Endometrial microvascular endothelial cells (primary cell): ENCODE results near the gene IL17RC. TPM values are rescaled to one million over a fixed set of nuclear protein-coding genes. Genes with fewer than 3 reads are reported as not detected.
"Not testable (repeated sequence)": the region's sequence is repeated elsewhere in the genome, so short reads cannot be mapped to it uniquely, and the experiment has no call there.

Experiments used
- in situ Hi-C: cut with HindIII; loops from 2 replicates; pipeline ENCODE4 v1.10.0; 2017; ENCODE audit warnings: low sequenced_read_pairs, low pct_unique_long_range_greater_than_20kb; ENCODE audit errors: inconsistent ontology term
- total RNA-seq: library from RNA; depleted of rRNA; stranded (reverse); fragments of >200 nt; gene quantifications from one replicate; pipeline ENCODE4 v1.2.3, GENCODE V29; 2015; ENCODE audit errors: inconsistent ontology term

The IL17RC gene
- total RNA-seq, 1 donor from 2014 or later: 20.3 TPM

DNA sequence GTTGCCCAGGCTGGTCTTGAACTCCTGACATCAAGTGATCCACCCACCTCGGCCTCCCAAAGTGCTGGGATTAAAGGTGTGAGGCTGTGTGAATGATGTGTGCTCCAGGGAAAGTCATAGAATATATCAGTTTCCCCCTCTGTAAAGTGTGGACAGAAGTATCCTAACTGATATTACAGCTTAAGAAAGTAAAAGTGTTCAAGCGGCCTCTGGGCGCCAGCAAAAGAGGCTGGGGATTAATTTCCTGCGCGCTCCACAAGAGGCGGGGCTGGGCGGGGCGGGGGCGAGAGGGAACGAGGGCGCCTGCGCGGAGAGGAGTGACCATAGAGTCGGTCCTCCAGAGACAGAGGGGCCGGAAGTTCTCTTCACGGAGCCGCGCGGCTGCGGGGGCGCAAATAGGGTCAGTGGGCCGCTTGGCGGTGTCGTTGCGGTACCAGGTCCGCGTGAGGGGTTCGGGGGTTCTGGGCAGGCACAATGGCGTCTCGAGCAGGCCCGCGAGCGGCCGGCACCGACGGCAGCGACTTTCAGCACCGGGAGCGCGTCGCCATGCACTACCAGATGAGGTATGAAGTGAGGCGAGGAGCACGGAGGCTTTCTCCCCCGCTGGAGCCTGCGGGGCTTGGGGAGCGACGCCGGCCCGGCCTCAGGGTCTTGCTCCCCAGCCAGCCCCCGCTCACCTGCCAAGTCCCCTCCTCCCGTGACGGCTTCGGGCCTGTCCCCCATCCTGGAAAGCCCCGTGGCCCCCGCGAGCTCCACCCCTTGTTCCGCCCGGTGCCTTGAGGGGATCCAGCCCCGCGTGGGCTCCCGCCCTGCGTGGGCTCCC, 26.4 kb upstream of the IL17RC start, which contains the start of gene JAGN1:
Gene JAGN1, plus strand, starts transcription at position 362 of the 823 bp plus-strand sequence. Its CDS starts 113 bp downstream, at position 475.
- in situ Hi-C loops: no loop called here

DNA sequence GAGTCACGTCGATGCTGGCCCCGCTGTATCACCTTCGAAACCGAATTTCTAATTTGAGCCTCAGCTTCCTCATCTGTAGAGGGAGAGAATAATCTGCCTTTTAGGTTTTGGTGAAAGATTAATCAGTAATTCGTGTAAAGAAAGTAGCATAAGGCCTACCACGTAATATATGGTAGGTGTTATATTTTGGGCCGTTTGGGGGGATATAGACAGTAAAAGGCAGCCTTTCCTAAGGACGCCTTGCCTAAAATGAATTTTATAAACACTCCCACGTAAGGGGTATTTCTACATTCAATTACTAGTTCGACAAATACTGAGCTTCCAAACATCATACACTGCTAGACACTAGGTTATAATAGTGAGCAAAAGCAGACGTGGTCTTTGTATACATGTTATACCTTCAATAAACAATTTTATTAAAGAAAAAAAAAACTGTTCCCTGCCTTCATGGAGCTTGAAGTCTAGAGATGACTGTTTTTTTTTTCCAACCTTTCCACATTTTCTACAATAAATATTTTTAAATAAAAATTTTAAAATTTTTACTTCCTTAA, 25.8 kb upstream of the IL17RC start:
- in situ Hi-C loops: no loop called here

DNA sequence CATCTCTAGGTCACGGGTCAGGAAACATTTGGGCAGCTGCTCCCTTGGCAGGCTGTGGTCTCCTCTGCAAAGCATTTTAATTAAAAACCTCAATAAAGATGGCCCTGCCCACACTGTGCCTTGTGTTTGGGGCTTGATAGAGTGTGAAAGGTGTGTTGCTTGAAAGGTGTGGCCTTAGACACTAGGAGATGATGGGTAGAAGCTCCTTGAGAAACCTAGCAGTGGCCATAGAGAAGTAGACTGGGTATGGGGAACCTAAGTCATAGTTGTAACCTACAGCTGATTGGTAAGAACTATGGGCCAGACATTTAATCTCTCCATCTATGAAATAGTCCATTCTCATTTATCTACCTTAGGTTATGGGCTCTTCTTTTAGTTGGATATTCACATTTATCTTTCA, 23.2 kb upstream of the IL17RC start:
- in situ Hi-C loops: no loop called here

DNA sequence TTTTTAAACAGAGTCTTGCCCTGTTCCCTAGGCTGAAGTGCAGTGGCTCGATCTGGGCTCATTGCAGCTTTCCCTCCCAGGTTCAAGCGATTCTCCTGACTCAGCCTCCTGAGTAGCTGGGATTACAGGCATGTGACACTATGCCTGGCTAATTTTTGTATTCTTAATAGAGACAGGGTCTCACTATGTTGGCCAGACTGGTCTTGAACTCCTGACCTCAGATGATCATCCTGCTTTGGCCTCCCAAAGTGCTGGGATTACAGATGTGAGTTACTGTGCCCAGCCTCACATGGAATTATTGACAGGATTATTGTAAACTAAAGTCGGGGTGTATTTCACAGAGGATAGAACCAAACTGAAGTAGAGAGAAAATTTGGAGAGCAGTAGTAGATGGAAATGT, 21.2 kb upstream of the IL17RC start:
- in situ Hi-C loops: not testable (repeated sequence)

DNA sequence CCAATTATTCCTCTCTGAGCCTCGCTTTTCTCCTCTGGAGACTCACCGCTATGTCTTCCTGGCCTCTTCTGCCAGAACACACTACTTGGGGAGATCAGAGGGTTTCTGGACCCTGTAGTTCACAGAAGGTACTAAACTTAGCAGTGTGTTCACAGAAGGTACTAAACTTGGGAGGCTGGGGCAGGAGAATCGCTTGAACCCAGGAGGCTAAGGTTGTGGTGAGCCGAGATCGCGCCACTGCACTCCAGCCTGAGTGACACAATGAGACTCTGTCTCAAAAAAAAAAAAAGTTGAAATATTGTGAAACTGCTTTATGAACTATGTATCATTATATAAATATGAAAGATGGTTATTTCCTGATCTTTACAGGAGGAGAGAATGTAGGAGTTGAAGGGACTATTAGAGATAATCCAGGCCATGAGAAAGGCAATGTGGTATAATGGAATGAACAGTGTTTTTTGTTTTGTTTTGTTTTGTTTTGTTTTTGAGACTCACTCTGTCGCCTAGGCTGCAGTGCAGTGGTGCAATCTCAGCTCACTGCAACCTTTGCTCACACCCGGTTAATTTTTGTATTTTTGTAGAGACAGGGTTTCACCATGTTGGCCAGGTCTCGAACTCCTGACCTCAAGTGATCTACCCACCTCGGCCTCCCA, 20.0 kb upstream of the IL17RC start:
- in situ Hi-C loops: not testable (repeated sequence)

DNA sequence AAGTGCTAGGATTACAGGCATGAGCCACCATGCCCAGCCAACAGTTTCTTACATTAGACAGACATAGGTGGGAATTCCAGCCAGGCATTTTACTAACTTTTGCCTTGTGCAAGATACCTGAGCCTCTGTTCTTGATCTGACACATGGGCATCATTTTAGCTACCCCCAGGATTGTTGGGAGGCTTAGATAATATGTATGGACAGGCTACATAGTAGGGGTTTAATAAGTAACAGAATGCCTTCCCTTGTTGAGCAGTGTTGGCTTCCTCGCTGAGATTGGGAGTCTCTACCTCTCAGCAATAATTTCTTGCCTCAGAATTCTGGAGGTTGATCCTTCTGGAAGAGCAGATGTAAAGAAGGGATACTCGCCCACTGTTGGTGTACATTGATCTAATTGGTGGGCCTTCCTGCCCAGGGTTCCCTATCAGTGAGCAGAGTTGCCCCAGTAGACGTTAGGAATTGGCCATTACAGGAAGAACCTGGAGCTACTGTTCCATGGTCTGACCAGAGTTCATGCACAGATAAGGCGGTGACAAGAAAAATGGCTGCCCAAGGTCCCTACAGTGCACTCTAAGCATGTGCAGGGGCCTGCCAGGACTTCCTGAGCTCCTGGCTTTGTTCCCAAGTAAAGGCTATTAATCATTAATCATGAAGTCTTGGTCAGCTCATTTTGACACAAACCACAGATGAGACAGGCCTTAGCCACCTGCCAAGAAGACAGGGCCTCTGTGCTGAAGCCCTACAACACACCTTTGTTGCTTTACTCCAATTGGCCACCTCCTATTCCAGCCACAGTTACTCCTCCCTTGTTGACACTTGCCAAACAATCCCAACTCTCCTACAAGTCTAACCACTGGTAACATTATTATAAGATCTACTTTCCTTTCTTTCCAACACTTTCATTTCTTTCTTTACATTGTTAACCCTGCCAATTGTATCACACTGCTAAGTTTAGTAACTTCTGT, 19.2 kb upstream of the IL17RC start:
- in situ Hi-C loops: no loop called here

DNA sequence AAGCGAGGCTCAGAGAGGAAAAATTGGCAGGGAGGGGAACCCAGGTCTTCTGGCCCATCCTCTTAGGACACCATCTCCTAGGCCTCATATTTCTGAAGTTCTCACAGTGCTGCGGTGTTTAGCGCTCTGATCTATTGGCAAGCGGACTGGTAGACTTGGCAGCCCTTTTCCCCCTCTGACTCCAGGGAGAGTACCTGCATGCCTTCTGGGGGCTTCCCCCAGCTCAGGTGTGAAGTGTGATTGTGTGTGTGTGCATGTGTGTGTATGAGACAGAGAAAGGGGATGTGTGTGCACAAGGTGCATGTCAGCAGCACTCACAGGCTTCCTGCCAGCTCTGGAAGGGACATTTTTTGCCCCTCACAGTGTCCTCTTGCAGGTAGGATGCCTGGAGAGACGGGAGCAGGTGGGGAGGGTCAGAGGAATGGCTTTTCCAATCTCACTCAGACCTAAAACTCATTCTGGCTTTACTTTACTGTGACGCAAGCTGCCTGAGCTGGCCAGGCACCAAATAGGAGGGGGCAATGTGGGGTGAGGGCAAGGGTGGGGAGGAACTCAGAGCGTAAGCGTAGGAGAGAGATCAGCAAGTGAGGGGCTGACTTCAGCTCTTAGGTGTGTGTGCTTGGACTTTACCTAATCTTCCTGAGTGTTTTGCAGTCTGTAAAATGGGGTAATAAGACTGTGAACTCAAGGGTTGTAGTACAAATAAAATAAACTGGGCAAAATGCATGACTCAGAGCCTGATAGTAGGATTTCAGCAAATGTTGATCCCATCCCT, 18.2 kb upstream of the IL17RC start:
- in situ Hi-C loops: no loop called here

DNA sequence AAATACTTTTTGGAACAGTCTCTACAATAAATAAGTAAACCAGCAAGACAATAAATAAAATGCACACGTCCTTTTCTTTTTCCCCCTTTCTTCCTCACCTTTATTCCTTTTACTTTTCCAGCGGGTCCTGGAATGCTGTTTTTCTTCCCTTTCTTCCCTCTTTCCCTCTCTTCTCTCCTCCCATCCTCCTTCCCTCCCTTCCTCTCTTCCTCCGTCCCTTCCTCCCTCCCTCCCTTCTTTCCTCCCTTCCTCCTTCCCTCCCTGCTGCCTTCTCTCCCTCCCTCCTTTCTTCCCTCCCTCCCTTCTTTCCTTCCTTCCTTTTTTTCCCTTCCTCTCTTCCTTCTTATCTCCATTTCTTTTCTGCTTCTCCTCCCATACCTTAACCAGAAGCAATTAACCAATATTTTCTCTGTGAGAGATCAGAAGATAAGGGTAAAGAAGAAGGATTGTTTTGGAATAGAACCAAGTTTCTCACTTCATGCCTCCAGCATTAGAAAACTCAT, 17.6 kb upstream of the IL17RC start:
- in situ Hi-C loops: no loop called here

DNA sequence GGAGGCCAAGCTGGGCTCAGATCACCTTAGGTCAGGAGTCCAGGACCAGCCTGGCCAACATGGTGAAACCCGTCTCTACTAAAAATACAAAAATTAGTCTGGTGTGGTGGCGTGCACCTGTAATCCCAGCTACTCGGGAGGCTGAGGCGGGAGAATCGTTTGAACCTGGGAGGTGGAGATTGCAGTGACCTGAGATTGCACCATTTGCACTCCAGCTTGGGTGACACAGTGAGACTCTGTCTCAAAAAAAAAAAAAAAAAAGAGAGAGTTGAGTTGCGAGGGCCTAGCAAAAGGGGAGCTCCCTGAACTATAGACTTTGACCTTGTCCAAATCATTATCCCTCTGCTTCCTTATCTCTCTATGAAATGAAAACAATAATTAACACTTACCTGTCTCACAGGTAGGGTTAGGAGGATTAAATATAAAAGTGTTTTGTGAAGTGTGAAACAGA, 15.9 kb upstream of the IL17RC start:
- in situ Hi-C loops: not testable (repeated sequence)

DNA sequence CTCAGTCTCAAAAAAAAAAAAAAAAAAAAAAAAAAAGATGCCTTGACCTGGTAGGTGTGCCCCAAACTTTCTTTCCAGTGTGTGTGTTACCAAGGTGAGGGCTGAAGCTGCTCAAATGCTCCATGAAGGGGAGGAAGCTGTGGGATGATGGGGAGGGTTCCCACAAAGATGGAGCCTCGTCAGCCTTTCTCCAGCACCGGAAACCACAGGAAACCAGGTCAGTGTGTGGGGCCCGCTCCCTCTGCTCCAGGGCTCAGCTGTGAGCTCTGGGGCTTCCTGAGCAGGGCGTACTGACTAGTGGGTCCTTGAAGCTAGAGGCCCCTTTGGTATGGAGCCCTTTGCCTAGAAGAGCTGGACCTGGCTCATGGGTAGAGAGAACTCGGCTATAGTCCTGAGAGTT, 14.9 kb upstream of the IL17RC start:
- in situ Hi-C loops: no loop called here

DNA sequence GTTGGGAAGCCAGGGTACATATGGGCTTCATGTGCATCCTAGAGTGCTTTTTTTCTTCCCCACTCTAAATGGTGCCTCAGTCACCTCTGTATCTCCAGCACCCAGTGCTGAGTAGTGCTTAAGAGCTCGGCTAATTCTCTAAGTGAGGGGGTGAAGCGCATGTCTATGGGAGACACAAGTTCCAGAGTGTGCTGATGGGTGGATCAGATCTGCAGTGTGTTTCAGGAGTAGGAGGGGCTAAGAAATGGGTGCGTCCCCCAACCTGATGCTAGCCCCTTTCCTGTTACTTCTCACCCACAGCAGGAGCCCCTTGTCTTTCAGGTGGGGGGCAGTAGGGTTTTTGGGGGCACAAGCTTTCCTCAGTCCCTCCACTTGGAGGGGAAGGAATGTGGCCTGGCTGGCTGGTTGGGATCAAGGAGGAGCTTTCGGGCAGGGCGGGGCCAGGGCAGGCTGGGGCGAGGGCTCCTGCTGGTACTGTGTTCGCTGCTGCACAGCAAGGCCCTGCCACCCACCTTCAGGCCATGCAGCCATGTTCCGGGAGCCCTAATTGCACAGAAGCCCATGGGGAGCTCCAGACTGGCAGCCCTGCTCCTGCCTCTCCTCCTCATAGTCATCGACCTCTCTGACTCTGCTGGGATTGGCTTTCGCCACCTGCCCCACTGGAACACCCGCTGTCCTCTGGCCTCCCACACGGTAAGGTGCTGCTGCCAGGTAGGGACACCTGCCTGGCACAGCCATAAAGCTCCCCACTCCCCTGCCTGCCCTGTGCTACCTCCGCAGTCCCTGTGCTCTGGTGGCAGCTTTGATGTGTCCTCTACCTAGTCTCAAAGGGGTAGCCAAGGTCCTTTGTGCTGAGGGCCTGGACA, 14.3 kb upstream of the IL17RC start, which contains the start of gene IL17RE:
Gene IL17RE, plus strand, starts transcription at position 477 of the 866 bp plus-strand sequence. Its CDS starts 85 bp downstream, at position 562.
- in situ Hi-C loops: no loop called here

DNA sequence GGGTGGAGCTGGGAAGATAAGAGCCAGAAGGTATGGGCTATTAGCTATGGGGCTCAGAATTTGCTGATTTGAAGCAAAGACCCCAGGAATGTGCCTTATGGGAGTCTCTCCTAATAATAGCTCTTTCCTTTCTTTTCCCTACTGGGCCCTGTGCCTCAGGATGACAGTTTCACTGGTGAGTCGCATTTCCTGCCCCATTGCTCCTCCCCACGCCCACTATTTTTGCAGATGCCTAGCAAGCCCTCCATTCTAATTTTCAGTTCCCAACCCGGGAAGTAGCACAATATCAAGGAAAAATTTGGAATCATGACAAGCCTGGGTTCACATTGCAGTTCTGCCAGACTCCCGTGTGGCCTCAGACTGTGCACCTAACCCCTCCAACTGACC, 13.7 kb upstream of the IL17RC start:
- in situ Hi-C loops: no loop called here

DNA sequence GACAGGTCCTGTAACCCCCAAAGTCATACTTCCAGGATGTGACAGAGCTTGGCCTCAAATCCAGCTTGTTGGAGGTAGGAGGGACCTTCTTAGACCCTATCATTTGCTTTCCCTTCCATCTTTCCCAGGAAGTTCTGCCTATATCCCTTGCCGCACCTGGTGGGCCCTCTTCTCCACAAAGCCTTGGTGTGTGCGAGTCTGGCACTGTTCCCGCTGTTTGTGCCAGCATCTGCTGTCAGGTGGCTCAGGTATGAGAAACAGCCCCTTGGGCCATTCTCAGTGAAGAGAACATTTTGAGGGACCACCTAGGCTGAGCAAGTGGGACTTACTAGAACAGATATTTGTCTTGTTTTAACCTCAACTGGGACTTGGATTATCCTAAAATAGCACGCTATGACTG, 13.0 kb upstream of the IL17RC start:
- in situ Hi-C loops: no loop called here

DNA sequence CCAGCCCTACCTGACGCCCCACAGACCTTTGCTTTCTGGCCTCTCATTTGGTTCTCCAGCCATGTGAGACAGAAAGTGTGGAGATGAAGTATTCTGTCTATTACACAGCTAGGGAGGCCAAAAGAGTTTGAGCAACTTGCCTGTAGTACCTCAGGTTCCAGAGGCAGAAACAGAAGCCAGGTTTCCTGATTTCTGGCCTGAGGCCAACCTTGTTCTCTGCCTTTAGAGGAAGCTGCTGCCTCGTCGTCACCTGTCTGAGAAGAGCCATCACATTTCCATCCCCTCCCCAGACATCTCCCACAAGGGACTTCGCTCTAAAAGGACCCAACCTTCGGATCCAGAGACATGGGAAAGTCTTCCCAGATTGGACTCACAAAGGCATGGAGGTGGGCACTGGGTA, 10.4 kb upstream of the IL17RC start:
- in situ Hi-C loops: no loop called here

DNA sequence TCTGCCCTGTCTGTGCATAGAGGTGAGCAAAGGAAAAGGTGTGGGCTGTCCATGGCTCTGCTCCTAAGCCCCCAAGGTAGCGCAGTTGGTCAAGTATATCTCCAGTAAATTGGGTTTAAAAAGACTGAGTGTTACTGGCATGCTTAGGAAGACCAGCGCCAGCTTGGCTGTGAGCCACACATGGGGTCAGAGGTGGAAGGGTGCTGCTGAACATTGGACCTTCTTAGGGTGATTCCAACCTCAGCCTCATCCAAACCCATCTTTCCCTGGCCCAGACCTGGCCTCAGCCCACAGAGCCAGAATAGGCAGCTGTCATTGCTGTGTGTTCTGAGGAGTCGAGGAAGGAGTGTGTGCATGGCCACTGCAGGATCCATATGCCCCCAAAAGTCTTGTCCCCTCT, 8.6 kb upstream of the IL17RC start:
- in situ Hi-C loops: no loop called here

DNA sequence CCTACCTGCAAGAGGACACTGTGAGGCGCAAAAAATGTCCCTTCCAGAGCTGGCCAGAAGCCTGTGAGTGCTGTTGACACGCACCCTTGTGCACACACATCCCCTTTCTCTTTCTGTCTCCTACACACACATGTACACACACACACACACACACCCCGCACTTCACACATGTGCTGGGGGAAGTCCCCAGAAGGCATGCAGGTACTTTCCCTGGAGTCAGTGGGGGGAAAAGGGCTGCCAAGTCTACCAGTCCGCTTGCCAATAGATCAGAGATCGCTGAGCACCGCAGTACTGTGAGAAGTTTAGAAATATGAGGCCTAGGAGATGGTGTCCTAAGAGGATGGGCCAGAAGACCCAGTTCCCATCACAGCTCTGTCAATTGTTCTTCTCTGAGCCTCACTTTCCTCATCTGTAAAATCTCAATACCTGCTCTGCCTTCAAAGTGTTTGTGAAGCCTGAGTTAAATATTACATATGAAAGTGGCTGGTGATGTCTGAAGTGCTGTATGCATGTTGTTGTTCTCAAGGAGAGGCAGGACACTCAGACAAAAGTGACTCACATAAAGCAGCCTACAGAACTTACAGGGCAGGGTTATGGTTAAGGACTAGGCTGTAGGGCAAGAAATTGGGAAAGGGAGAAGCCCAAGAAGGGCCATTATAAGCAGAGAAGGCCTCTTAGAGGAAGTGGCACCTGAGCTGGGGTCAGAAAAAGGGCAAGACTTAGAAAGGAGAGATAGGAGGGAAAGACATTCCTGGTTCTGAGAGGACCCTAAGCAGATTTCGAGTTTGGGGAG, 7.5 kb upstream of the IL17RC start:
- in situ Hi-C loops: no loop called here
